IPS-18c (cell line): Measurements from ENCODE around the gene TLN1.
A peak's percentile ranks its signal among the peaks of the same experiment; 100 is the strongest.

Experiments used
- H3K4me3 ChIP-seq: 2 replicates; pipeline ENCODE4 v1.7.0; 2013; ENCODE audit warnings: low read depth, mild to moderate bottlenecking, low read length, moderate library complexity; ENCODE audit not compliant: insufficient read depth
- H3K9me3 ChIP-seq: one replicate; pipeline ENCODE4 v1.6.1; 2013; ENCODE audit warnings: mild to moderate bottlenecking, low read length, moderate library complexity; ENCODE audit not compliant: control insufficient read depth, insufficient read depth

Gene TLN1

GRCh38 chr9:35738924-35739323 lies 6.9 kb upstream of the TLN1 start:
- H3K9me3 ChIP-seq, result no peaks in the 10 kb centered on the region

GRCh38 chr9:35738186-35738585 lies 6.2 kb upstream of the TLN1 start:
- H3K4me3 ChIP-seq, result no peak overlapping the region
- no peaks in the 10 kb centered on the region for H3K9me3 ChIP-seq

More at GRCh38 chr9:35738924-35739323, 6.9 kb upstream of the TLN1 start:
- H3K4me3 ChIP-seq, result no peak overlapping the region

- H3K4me3 ChIP-seq, result no peak overlapping the region
Measured at GRCh38 chr9:35737143-35737542, 5.1 kb upstream of the TLN1 start.

GRCh38 chr9:35736201-35736633 lies 4.2 kb upstream of the TLN1 start:
- H3K9me3 ChIP-seq, result no peaks in the 10 kb centered on the region
- no peak overlapping the region for H3K4me3 ChIP-seq

More at GRCh38 chr9:35737143-35737542, 5.1 kb upstream of the TLN1 start:
- no peaks in the 10 kb centered on the region for H3K9me3 ChIP-seq

- H3K4me3 ChIP-seq, result no peak overlapping the region
- no peaks in the 10 kb centered on the region for H3K9me3 ChIP-seq
Measured at GRCh38 chr9:35734096-35734495, 2.1 kb upstream of the TLN1 start.

- H3K4me3 ChIP-seq, result peak overlapping the region; percentile 90
- no peaks in the 10 kb centered on the region for H3K9me3 ChIP-seq
Measured at GRCh38 chr9:35732800-35733541, 976 bp upstream of the TLN1 start.

GRCh38 chr9:35731415-35732184 lies 395 bp downstream of the TLN1 start:
- Histone ChIP-seq H3K4me3 (peak overlapping the region; percentile 90), H3K9me3 (no peaks in the 10 kb centered on the region)

- no peaks in the 10 kb centered on the region for H3K9me3 ChIP-seq
- H3K4me3 ChIP-seq, result peak overlapping the region; percentile 90; the same call in 1 of the 2 replicates
Measured at GRCh38 chr9:35730486-35730854, 1.5 kb downstream of the TLN1 start.

GRCh38 chr9:35729700-35730485 lies 2.1 kb downstream of the TLN1 start:
- no peaks in the 10 kb centered on the region for H3K9me3 ChIP-seq
- peak overlapping the region; percentile 12 for H3K4me3 ChIP-seq

- Histone ChIP-seq H3K4me3 (no peak overlapping the region), H3K9me3 (no peaks in the 10 kb centered on the region)
Measured at GRCh38 chr9:35729101-35729500, 2.9 kb downstream of the TLN1 start.

- Histone ChIP-seq H3K9me3 (no peaks in the 10 kb centered on the region), H3K4me3 (peak overlapping the region; percentile 46)
Measured at GRCh38 chr9:35728041-35728971, 3.7 kb downstream of the TLN1 start.

GRCh38 chr9:35727676-35728040 lies 4.3 kb downstream of the TLN1 start:
- Histone ChIP-seq H3K9me3 (no peaks in the 10 kb centered on the region), H3K4me3 (peak overlapping the region; percentile 46; the same call in 1 of the 2 replicates)

GRCh38 chr9:35726931-35727330 lies 5.1 kb downstream of the TLN1 start:
- H3K4me3 ChIP-seq, result no peak overlapping the region
- H3K9me3 ChIP-seq, result no peaks in the 10 kb centered on the region

GRCh38 chr9:35725362-35725761 lies 6.6 kb downstream of the TLN1 start:
- Histone ChIP-seq H3K4me3 (no peak overlapping the region), H3K9me3 (no peaks in the 10 kb centered on the region)

GRCh38 chr9:35723908-35724307 lies 8.1 kb downstream of the TLN1 start:
- no peak overlapping the region for H3K4me3 ChIP-seq
- no peaks in the 10 kb centered on the region for H3K9me3 ChIP-seq

- Histone ChIP-seq H3K4me3 (no peak overlapping the region), H3K9me3 (no peaks in the 10 kb centered on the region)
Measured at GRCh38 chr9:35723426-35723825, 8.6 kb downstream of the TLN1 start.

GRCh38 chr9:35719546-35719945 lies 12.4 kb downstream of the TLN1 start:
- no peaks in the 10 kb centered on the region for H3K9me3 ChIP-seq
- no peak overlapping the region for H3K4me3 ChIP-seq
